GM13976 (cell line): ENCODE data around the gene CUEDC1.

Experiments
- DNase-seq: peaks from one replicate; pipeline ENCODE4 v3.0.0; 2012; ENCODE audit warnings: low spot score
- CTCF ChIP-seq: IDR thresholded peaks from 2 replicates; pipeline ENCODE4 v1.5.1; 2012; ENCODE audit warnings: borderline replicate concordance, mild to moderate bottlenecking; ENCODE audit not compliant: insufficient read depth; ENCODE audit errors: extremely low read depth, missing control alignments, control extremely low read depth
- in situ Hi-C: fragments of 300-500 bp; cut with MboI; formaldehyde crosslinking; loops from one replicate; pipeline ENCODE4 v1.12.0; 2022; ENCODE audit warnings: low sequenced_read_pairs, mixed read lengths, inconsistent platforms; ENCODE audit not compliant: unreplicated experiment

The CUEDC1 gene

GRCh38 chr17:57881143-57881542 is 74.1 kb downstream of the CUEDC1 start:
- in situ Hi-C loops: no loop called here
- DNase-seq: no peak
- TF ChIP-seq CTCF: no peak

DNA sequence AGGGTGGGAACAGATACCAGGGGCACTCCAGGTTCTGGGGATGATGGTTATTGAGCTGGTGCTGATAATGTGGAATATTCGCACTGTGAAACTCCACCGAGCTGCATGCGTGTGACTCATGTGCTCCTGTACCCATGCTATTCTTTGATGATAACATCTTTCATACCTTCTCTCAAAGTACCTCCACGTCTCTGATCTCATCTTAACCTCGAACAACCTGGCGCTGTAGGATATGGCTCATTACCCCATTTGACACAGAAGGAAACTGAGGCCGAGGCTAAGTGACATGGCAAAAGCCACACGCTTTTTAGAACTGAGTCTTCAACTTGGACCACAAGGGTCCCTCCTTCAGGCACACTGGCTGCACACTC is 75.1 kb downstream of the CUEDC1 start:
- no peak for DNase-seq
- in situ Hi-C loops: no loop called here
- TF ChIP-seq CTCF: no peak

GRCh38 chr17:57879437-57880085 is 75.7 kb downstream of the CUEDC1 start:
- no peak for DNase-seq
- TF ChIP-seq CTCF: no peak
- in situ Hi-C loops: no loop called here

GRCh38 chr17:57877803-57878377 is 77.3 kb downstream of the CUEDC1 start:
- DNase-seq: no peak
- TF ChIP-seq CTCF: no peak
- in situ Hi-C loops: no loop called here

DNA sequence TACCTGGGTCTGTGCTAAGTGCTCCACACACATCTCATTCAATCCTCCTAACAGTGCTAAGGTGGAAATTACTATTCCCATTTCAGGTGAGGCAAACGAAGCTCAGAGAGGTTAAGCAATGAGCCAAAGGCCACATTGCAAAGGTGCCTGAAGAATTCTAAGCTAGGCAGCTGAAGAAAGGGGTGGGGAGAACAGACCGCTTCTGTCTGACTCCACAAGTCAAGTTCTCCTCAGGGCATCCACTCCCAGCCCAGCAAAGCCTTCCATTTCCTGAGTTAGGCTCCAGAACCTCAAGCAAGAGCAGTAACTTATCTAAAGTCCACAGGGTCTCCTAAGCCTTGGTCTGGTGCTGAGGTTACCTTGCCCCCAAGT is 78.4 kb downstream of the CUEDC1 start:
- in situ Hi-C loops: no loop called here
- no peak for TF ChIP-seq CTCF
- no peak for DNase-seq

GRCh38 chr17:57876023-57876865 is 79.0 kb downstream of the CUEDC1 start:
- in situ Hi-C loops: no loop called here
- no peak for DNase-seq
- TF ChIP-seq CTCF: no peak
